Kidney epithelial cell (primary cell): Measurements from ENCODE around the gene RBMS1. TPM values are rescaled to one million over a fixed set of nuclear protein-coding genes. Genes with fewer than 3 reads are reported as not detected.

Experiments used
- DNase-seq: peaks from one replicate; pipeline ENCODE4 v3.0.0-alpha.2; 2010; ENCODE audit warnings: low read depth
- H3K27me3 ChIP-seq: 2 replicates; pipeline ENCODE4 v1.6.0; 2011; ENCODE audit warnings: low read length; ENCODE audit not compliant: control insufficient read depth, insufficient read depth
- H3K36me3 ChIP-seq: 2 replicates; pipeline ENCODE4 v1.5.1; 2011; ENCODE audit warnings: low read length; ENCODE audit not compliant: control insufficient read depth, insufficient read depth
- H3K4me3 ChIP-seq: 2 replicates; pipeline ENCODE4 v1.5.1; 2011; ENCODE audit warnings: low read depth, mild to moderate bottlenecking, control low read depth, low read length
- CTCF ChIP-seq: IDR thresholded peaks from 2 replicates; pipeline ENCODE4 v1.5.1; 2011; ENCODE audit warnings: mild to moderate bottlenecking, moderate library complexity, low read length, control low read depth, inconsistent platforms; ENCODE audit not compliant: insufficient read depth, poor library complexity, severe bottlenecking
- total RNA-seq: library from RNA; depleted of rRNA; stranded (reverse); fragments of >200 nt; gene quantifications from 2 replicates; pipeline ENCODE4 v1.2.3, GENCODE V29; 2015

The RBMS1 gene
- total RNA-seq, 1 donor from 2014 or later: 52.5 TPM

GRCh38 chr2:160261732-160262131 lies 231.9 kb downstream of the RBMS1 start:
- Histone ChIP-seq H3K36me3 (no peaks in the 10 kb centered on the region), H3K4me3 (no peak overlapping the region), H3K27me3 (no peaks in the 10 kb centered on the region)
- DNase-seq: no peak
- no peak for TF ChIP-seq CTCF

GRCh38 chr2:160258492-160258805 lies 235.2 kb downstream of the RBMS1 start:
- TF ChIP-seq CTCF: no peak
- no peak for DNase-seq

GRCh38 chr2:160257743-160258491 lies 235.7 kb downstream of the RBMS1 start:
- TF ChIP-seq CTCF: no peak
- no peaks in the 10 kb centered on the region for H3K36me3 ChIP-seq
- no peak overlapping the region for H3K4me3 ChIP-seq

More at GRCh38 chr2:160258492-160258805, 235.2 kb downstream of the RBMS1 start:
- H3K36me3 ChIP-seq: no peaks in the 10 kb centered on the region
- no peaks in the 10 kb centered on the region for H3K27me3 ChIP-seq
- H3K4me3 ChIP-seq: no peak overlapping the region

GRCh38 chr2:160257041-160257742 lies 236.4 kb downstream of the RBMS1 start:
- TF ChIP-seq CTCF: no peak
- Histone ChIP-seq H3K36me3 (no peaks in the 10 kb centered on the region), H3K4me3 (no peak overlapping the region), H3K27me3 (no peaks in the 10 kb centered on the region)
- no peak for DNase-seq

More at GRCh38 chr2:160257743-160258491, 235.7 kb downstream of the RBMS1 start:
- H3K27me3 ChIP-seq: no peaks in the 10 kb centered on the region
- no peak for DNase-seq

GRCh38 chr2:160256507-160256906 lies 237.1 kb downstream of the RBMS1 start:
- no peak for DNase-seq
- no peaks in the 10 kb centered on the region for H3K36me3 ChIP-seq
- H3K4me3 ChIP-seq: no peak overlapping the region
- TF ChIP-seq CTCF: no peak
- H3K27me3 ChIP-seq: no peaks in the 10 kb centered on the region
